HL-60/S4 (cell line): ENCODE results near the gene RAD51B.

Source experiments
- in situ Hi-C: fragments of 300-500 bp; cut with MboI; formaldehyde crosslinking; loops from 2 replicates; pipeline ENCODE4 v1.14.3; 2022; ENCODE audit warnings: low sequenced_read_pairs

Gene RAD51B

DNA sequence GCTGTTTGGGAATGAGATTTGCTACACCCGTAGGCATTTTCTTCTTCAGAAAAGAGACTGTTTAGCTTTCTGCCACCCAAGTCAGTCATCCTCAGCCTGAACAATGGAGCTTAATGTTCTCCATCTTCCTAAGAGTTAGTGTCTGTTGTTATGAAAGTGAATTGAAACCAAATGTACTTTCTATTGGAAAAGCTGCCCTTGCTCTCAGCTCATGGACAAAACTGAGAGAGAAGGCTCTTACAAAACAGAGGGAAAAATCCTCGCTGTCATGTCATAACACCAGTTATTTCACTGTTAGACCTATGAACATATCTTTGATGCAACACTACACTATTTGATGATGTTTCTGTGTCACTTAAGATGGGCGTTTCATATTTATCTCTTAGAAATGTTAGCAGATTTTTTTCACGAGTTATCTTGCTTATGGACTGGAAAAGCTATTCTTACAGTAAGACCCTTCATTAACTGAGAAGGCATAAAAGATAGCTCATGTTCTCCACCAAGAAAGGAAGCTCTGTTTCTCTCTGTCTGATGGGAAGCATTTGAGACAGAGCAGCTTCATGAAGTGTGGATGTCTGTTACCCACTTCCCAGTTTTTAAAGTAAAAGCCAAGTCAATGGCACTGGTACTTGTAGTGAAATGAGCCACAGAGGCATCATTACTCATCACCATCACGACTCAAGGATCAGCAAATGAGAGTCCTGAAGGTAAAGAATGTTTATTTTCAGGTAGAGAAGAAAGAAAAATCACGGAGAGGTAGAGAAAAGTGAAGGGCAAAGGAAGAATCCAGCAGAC, 489.3 kb downstream of the RAD51B start:
- in situ Hi-C loops: no loop called here

DNA sequence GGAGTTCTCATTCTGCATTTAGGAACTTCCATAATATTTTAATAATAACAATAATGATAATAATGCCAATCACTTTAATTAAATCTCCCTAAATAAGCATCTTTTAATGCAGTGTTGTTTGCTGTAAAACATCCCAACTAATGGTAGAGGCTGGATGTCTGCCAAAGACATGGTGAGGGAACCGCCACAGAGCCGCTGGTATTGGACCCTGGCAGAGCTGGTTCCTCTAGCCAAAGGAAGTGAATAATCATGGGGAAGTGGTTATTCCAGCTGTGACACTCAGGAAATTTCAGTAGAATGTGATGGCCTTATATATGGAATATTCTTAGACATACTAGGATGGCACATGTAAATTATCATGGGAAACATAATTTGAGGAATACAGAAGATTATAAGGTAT, 490.0 kb downstream of the RAD51B start:
- in situ Hi-C loops: no loop called here

DNA sequence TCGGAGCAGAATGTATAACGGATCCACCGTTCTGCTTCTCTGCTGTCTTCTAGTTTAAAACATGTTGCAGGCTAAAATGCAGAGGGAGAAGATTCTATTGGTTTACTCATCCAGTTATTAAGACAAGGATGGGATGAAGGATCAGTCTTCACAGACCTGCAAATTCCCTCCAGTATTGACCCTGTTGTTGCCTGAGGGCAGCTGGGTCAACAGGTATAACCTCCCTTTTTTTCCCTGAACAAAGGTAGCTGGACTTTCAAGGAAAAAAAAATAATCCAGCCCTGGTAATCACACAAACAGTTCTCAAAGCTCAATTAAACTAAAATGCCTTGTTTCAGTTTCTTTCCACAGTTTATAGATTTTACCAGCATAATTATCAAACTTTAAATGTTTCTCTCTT, 492.7 kb downstream of the RAD51B start:
- in situ Hi-C loops: no loop called here

DNA sequence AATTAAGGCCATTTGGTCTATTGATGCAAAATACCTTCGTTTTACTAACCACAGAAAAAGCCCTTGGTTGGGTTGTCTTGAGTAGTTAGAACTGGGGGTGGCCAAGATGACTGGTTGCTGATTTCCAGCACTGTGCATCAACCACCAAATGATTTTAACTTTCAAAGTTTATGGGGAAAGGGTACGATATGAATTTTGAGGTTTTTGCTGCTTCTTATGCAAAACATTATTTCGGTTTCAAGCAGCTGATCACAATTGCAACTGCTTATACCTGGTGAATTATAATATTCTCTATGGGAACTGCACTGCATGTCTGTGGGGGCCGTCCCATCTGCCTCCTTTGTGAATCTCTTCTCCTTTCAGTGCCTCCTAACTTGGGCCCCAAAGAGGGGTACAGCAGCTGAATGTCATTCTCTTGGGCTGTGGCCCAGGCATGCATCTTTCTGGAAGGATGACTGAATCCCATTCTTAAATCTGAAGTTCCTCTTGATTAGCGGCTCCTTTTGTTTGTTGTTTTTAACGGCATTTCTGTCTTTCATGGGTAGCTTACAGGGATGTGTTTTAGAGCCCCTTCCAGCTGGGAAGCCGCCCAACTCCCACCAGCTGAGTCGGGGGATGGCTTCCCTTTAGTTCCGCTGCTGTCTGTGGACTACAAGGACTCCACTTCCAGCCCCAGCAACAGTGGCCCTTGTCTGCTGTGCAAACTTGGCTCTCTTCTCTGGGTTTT, 493.5 kb downstream of the RAD51B start:
- in situ Hi-C loops: no loop called here

DNA sequence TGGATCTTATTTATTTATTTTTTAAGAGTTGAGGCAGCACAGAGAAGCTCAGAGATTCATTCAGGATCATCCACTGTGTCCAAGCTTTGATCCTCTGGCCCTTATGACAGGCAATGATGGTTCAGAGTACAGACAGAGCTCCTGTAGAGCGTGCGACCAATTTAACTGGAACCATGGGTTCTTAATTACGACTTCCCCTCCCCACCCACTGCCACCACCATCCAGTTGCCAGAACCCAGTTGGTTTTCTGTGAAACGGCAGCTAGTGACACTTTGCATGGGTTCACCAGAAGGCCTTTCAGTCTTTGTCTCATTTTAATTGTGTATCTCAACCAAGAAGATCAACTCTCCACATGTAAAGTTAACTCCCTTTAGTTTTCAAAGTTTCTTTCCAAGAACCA, 495.1 kb downstream of the RAD51B start:
- in situ Hi-C loops: no loop called here

DNA sequence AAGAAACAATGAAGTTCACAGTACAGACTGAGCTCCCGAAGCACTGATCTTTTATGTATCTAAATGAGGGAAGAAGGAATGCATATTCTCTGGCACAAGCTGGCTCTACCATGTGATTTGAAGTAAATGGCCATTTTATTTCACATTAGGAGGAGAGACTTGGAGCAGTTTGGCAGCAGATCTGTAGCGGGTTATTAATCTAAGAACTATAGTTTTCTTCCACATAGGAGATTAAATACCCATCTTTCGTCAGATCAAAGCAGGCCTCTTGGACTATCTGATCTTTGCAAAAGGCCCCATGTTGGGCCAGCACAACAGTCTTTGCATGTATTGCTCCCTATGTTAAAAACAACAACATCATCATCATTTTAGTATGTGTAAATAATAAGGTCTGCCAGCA, 495.5 kb downstream of the RAD51B start:
- in situ Hi-C loops: no loop called here

DNA sequence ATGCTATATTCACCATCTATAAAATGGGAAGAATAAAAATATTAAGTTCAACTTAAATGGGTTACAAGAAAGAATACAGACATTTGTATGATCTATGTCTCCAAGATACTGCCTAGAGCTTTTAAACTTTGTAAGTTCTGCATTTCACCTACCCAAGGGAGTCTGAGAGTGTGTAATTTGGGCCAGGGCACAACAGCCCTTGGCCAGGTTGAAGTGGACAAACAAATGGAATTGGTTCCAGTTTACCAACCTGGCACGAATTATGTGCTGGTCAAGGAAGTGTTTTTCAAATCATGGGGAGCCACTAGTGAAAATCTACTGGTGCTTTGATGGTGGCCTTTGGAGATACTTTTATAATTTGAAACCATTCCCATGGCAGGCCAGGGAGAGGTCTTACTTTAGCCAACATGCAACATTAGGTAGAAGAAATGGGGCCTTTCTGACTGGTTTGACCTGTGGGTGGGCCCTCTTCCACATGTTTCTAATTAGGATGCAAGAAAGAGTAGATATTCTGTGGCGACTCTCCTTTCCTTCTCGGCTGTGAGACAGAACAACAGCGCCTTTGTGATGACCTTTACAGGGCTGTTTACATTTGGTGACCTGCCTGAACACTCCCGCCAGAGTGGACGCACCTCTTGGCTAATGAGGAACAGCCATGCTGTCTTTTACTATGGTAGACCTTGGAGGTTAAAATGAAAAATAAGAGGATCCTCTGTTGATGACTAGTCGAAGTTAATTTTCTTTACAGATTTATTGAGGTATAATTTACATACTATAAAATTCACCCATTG, 496.7 kb downstream of the RAD51B start:
- in situ Hi-C loops: no loop called here

DNA sequence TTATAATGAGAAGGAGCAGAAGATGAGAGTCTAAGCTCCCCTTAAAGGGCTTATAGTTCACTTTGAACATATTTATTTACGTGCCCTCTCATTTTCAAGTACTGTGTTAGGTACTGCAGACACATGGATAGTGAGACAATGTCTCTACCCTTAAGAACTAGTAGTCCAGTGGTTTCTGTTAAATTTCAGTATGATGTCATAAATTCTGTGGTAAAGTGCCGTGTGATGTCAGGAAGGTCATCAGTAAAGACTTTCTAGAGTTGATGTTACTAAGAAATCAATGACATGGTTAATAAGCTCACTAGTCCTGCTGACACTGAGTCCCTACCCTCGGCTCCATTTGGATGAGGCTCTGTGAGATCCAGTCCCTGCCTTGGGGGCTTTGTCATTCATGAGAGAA, 497.7 kb downstream of the RAD51B start:
- in situ Hi-C loops: no loop called here

DNA sequence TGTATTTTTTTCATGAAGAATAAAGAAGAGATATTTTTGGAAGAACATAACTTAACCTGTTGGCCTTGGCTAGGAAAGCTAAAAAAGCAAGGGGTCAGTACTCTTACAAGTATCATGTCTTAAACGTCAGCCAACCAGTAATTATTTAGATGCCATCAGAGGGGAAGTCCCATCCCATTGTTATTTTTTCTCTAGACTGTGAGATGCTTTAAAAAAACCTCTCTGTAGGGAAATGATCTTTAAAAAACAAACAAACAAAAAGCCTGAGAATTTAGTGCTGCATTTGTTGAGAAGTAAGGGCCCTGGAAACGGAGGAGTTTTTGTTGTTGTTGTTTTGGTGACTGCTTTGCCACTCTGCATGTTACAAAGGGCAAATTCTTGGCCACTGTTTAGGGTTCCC, 499.2 kb downstream of the RAD51B start:
- in situ Hi-C loops: no loop called here

DNA sequence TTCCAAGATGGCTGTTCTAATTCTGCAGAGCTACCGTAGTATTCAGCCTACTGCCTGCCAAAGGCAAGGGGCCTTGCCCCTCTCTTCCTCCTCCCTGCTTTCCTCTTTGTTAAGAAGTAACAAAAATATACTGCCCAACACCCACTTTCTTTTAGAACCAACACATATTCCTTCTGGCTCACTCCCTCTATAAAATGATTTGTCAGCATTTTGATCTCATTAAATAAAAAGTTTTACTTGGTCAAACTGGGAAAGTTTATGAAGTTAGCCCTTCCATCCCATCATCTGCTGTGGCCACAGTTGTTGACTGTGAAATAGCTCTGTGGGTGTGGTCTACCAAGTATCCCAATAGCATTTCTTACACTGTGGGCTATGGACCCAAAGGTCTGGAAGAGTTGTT, 500.9 kb downstream of the RAD51B start:
- in situ Hi-C loops: no loop called here

DNA sequence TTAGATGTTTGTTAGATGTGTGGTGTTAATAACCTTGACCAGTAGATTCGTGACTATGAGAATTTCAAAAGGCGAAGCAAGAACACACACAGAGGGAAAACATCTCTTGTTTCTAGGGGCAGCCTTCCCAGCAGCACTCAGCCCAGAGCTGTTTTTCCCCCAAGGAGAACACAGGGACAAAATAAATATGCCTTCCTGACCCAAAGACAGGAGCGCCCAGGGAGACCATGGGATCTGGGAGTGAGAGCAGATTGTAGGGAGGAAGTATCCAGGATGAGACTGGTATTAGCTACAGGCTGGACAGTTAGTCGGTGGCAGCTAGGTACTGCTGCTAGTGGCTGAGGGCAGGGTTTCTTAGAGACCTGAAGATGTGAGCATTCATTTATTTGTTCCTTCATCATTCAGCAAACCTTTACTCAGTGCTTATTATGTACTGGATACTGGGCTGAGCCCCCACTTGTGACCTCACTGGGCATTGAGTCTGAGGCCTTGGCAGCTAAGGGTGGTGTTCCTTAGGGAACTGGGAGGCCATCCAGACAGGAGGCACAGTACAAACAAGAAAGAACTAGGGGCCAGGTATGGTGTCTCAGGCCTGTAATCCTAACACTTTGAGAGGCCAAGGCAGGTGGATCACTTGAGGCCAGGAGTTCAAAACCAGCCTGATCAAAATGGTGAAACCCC, 503.5 kb downstream of the RAD51B start:
- in situ Hi-C loops: no loop called here

DNA sequence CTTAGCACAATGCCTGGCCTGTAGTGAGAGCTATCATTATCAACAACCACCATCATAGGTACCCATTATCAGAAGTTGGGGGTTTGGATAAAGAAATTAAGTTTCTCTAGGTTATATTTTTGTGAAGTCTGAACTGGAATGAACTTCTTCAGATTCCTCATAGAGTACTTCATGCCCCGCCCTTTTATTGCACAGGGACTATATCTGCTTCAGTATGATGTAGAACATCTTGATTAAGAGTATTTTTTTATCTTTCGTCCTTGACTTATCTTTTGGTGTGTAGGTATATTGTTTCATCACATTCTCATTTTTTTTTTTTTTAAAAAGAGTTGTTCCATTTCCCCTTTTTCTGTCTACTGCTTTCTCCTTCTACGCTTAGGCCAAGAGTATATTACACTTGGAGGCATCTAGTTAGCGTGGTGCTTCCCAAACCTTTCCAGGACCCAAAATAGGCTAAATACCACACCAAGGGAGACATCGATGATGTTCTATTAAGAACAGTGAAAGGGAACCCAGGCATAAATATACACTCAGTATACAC, 505.8 kb downstream of the RAD51B start:
- in situ Hi-C loops: no loop called here

DNA sequence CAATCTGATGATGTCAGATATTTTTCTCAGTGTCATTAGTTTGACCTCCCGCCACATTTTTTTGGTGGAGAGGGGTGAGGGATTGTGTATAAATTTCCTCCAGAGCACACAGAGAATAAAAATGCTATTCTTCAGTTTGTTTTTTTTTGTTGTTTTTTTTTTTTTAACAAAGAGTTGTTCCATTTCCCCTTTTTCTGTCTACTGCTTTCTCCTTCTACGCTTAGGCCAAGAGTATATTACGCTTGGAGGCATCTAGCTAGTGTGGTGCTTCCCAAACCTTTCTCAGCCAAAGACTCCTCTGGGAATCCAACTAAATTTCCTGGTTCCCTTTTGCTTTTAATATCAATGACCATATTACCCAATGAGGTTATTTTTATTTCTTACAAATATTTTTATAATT, 507.7 kb downstream of the RAD51B start:
- in situ Hi-C loops: no loop called here

DNA sequence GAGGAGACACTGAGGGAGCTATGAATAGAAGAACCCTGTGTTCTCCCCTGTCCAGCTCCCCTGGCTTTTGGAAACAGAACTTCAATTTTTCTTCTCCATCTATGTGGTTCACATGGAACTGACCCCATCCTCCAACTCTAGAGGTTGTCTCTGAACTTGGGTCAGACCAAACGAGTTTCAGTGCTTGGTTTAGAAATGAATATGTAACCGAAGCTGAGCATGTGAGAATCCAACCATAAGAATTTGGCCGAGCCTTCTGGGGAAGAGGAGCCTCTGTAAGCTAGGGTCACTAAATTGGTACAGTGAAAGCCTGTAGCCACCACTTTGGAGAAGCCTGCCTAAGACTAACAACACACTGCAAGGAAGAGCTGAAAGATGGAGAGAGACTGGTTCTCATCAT, 508.9 kb downstream of the RAD51B start:
- in situ Hi-C loops: no loop called here

DNA sequence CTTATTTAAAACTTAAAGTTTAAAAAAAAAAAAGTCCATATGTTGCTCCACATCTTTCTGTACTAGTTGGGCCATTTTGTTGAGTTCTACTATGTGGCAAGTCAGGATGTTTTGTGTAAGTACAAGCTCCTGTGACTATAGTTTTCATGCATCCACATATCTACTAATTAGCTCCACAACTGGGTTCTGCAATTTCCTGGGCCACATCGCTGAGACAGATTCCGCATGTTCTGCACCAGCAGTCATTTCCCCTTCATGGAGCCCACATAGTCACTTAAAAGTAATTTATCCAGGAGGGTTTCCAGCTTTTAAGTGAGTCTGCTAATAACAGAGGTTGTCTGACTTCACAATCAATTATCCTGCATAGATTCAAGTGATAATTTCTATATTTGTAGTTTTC, 511.8 kb downstream of the RAD51B start:
- in situ Hi-C loops: no loop called here

DNA sequence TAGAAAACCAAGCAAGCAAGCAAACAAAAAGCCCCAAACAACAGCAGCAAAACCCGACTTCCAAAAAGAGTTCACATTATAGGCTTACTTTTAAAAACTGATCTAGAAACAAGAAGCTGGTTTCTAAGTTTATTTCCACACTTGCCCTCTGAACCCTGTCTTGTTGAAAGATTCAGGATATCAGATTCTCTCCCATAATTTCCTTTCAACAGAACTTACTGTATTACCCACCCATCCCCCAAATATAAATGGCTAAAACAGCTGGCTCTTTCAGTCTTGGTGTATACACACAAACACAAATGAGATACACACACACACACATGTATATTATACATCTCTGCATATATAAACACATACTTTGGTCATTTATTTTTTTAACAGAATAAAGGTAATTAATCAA, 512.4 kb downstream of the RAD51B start:
- in situ Hi-C loops: no loop called here

DNA sequence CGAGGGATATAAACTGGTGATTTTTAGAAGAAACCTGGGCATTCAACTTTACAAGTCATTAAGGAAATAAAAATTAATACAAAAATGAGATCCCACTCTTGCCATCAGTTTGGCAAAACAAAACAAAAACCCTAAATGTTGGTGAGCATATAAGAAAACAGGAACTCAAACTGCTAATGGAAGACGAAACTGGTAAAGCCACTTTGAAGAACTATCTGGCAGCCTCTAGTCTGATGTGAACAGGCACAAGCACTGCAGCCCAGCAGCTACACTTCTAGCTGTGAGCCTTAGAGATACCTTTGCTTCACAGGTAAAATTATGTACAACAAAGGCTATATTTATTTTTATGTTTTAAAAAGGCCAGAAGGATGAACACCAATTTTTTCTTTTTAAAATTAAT, 513.7 kb downstream of the RAD51B start:
- in situ Hi-C loops: no loop called here

DNA sequence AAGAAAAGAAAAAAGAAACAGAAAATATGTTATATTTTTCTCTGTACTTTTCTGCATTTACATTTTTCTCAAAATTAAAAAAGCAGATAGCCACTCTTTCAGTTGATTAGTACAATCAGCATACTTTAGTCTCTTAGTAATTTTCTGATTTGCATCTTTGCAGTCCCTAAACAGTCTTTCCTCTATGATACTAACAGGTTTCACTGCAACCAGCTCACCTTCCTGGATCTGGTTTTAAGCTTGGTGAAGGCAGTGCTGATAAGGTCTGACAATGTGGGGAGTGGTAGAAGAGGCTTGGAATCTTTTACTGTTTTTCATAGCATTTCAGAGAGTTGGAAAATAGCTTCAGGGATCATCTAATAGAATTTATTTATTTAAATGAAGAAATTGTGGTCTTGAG, 515.7 kb downstream of the RAD51B start:
- in situ Hi-C loops: no loop called here

DNA sequence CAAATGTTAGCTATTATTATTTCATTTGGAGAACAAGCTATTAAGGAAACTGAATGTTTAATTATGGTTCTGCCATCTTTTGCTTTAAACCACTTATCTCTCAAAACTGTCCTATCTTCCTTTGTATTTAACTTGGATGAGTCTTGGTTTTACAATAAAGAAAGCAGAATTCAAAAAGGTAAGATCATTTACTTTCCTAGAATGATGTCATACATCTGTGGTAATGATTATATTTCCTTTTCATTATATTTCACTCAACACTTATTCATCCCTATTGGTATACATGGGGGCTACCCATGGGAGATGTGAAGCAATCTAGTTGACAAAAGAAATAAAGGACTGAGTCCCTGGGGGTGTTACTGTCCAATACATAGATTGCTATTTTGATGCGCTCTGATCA, 516.6 kb downstream of the RAD51B start:
- in situ Hi-C loops: no loop called here

DNA sequence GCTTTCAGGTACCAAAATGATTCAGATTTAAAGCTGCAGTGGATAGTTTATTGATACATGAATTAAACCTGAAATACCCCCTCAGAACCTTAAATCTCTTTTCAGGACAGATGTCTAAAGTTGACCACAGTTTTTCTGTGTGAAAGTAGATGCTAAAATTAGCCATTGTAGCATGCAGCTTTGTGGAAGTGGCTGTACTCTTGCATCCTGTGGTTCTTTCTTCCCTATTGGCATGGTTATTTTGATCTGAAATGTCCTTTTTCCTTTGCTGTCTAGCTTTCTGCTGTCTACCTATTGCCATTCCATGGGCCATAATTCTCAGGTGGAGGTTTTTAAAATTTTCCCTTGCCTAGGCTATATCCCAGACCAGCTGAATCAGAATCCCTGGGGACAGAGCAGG, 517.7 kb downstream of the RAD51B start:
- in situ Hi-C loops: no loop called here

DNA sequence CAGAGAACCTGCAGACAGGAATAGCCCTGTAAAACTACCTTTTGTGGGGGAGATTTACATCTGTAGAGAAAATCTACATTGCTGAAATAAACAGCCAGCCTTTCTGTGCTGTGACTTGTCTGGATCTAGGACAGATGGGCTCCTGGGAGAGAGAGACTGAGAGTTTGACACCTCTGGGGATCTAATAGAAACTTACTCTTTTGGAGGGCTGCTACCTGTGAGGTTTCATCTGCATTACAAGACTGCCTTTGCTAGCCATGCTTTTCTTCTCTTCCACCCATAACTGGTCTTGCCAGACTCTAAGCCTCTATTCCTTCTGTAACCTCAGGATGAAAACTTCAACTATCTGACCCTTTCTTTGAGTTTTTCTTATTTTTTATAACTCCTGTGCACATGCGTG, 520.7 kb downstream of the RAD51B start:
- in situ Hi-C loops: no loop called here
